Left renal cortex interstitium (tissue), 4 donors: ENCODE results near the gene GNA14. TPM values are rescaled to one million over a fixed set of nuclear protein-coding genes. Genes with fewer than 3 reads are reported as not detected.
"Not testable (repeated sequence)": the region's sequence is repeated elsewhere in the genome, so short reads cannot be mapped to it uniquely, and the experiment has no call there.

Source experiments
- DNase-seq, 4 donors: peaks; one replicate each; pipeline ENCODE4 v3.0.0-alpha.2; 2013; ENCODE audit warnings: low read depth in 4 of 4, low spot score in 2 of 4, missing footprints in 1 of 4
- polyA plus RNA-seq, 4 donors: library from polyadenylated mRNA; unstranded; fragments of 120-200 nt; gene quantifications; one replicate each; pipeline ENCODE4 v1.2.1, GENCODE V29; 2013; ENCODE audit not compliant: insufficient read length in 4 of 4

The GNA14 gene
- polyA plus RNA-seq, 4 donors = 13.5 to 19.3 (median 16.3) TPM

GRCh38 chr9:77647267-77648233 lies 572 bp downstream of the GNA14 start:
- DNase-seq = no peak

- no peak for DNase-seq
Measured at GRCh38 chr9:77643871-77644270, 4.3 kb downstream of the GNA14 start.

- DNase-seq = no peak
Measured at GRCh38 chr9:77640741-77641580, 7.2 kb downstream of the GNA14 start.

DNA sequence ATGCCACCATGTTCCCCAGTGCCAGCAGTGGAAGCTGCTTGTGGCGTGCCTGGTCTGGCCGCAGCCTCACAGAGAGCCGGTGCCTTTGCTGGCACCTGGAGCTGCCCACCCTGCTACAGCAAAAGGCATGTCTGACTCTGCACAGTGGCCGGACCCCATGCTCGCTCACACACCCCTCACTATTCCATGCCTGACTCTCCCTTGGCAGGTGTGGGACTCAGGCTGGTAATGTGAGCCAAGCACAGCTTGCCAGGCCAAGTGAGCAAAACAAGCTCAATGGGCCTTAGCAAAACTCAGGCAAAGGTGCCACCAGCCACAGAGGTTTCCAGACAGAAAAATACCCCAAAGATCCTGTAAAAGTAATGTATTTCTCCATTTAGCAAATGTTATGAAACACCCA lies 15.5 kb downstream of the GNA14 start:
- DNase-seq = no peak

DNA sequence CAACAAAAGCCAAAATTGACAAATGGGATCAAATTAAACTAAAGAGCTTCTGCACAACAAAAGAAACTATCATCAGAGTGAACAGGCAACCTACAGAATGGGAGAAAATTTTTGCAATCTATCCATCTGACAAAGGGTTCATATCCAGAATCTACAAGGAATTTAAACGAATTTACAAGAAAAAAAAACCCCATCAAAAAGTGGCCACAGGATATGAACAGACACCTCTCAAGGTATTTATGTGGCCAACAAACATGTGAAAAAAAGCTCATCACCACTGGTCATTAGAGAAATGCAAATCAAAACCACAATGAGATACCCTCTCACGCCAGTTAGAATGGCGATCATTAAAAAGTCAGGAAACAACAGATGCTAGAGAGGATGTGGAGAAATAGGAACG lies 19.3 kb downstream of the GNA14 start:
- not testable (repeated sequence) for DNase-seq

GRCh38 chr9:77616191-77616590 lies 31.9 kb downstream of the GNA14 start:
- no peak for DNase-seq

GRCh38 chr9:77614645-77615044 lies 33.5 kb downstream of the GNA14 start:
- no peak for DNase-seq

DNA sequence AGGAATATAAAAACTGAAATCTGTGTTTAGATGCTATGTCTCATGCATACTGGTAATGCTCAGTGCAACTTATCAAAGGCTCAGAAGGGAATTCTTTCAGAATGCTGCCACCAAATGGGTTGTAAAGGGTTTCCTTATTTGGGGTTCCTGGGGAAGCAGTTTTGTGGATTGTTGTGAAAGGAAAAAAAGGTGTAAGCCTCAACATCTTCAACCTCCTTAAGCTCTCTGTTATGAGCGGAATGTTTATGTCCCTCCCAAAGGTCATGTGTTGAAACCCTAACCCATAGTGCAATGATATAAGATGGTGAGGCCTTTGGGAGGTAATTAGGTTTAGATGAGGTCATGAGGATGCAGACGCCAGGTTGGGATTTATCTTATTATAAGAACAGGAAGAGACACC lies 41.6 kb downstream of the GNA14 start:
- no peak for DNase-seq

DNA sequence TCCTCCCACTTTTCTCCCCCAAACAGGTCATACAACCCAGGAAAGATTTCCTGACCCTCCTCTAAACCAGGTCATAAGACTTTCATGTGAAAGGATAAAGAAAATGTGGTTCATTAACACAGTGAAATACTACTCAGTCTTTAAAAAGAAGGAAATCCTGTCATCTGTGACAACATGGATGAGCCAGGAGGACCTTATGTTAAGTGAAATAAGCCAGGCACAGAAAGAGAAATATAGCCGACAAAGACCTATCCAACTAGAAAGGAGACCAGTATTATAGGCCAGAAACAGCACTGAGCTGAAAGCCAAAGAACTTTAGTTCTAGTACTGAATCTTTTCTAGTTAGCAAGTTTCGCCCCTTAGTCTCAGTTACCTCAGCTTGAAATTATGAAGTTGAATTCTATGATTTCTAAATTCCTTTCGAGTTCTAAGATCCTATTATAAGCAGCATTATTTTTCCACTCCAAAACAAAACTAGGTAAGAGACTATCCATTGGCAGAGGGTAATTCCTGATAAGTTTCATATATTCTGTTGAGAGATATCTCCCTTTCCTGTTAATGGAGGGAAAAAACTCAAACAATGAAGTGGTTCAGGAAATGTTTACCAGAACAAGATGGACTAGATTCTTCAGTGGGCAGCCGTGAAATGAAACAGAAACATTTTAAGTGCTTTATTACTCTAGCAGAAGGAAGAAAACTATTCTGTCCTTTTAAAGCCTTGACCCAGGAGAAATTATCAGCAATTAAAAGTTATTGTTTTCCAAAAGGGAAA lies 42.5 kb downstream of the GNA14 start:
- DNase-seq = no peak

DNA sequence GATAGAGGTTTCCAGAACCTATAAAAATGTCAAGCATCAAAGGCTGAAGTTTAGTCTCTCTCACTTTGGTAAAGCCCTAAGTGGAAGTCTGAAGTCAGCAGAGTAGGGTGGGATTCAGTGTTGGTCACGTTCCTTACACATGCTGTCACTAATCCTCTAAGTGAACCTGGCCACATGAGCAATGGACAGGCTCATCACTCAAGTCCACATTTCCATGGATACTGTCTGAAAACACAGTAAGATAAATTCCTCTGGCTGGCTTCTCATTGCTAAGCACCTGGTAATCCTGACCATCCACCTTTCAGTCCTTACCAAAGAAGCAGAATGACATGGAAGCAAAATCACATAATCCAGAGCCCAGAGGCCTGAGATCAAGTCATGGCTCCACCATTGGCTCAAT lies 43.8 kb downstream of the GNA14 start:
- DNase-seq = no peak

GRCh38 chr9:77602852-77603251 lies 45.3 kb downstream of the GNA14 start:
- DNase-seq = no peak

DNA sequence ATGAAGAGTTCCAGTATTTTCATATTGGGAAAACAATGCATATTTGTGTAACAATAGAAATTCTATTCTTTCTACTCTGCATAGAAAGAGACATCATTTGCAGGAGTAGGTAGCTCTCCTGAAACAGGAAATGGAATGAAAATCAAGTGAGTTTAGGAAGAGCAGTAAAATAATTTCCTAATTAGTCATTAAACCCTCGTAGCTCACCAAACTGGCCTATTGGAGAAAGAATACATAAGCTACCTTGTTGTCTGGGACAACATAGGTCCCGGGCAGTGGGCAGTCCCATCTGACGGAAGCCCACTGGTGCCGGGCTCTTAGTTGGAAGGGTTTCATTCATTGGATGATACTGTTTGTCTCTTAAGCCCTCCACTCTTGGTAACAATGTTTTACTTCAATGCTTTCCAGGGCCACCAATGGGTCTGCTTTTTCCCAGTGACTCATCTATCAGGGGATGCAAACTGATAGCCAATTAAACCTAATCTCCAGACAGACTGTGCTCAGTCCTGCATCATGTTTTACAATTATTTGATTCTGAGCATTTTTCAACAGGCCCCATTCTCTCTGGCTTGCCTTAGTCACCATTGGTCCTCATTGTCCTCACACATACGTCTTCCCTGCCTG lies 46.5 kb downstream of the GNA14 start:
- DNase-seq = no peak

DNA sequence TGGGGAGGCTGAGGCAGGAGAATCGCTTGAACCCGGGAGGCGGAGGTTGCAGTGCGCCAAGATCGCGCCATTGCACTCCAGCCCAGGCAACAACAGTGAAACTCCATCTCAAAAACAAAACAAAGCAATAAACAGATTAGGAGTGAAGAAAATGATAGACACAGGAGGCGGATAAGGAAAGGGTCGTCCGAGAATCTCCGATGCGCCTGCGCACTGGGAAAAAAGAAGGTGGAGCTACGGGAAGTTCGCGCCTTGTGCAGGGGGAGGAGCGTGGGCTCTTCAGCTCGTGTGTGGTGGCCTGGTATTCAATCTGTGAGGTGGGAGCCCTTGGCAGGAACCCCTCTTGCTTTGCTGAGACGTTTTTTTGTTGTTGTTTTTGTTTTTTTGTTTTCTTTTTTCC lies 47.3 kb downstream of the GNA14 start:
- DNase-seq = no peak

DNA sequence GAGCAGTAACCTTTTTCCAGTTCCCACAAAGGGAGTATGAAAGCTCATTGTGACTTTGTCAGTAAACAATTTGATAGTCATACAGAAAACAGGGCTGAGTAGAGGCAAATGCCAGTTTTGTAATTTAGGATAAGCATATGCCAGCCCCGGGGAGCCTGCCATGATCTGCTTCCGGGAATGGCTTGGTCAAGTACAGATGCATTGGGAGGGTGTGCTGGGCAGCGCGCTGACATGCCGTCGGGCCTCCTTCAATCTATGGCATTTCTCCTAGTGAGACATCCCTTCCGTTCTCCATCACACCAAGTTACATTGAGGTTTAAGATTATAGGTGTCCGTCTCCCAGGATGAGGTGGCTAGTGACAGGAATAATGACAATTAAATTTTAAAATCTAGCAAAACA lies 48.6 kb downstream of the GNA14 start:
- DNase-seq = no peak

- DNase-seq = no peak
Measured at GRCh38 chr9:77598991-77599390, 49.1 kb downstream of the GNA14 start.

GRCh38 chr9:77598524-77598923 lies 49.6 kb downstream of the GNA14 start:
- peak; percentile 55 to 66 (median 60) for DNase-seq

GRCh38 chr9:77597057-77597456 lies 51.1 kb downstream of the GNA14 start:
- DNase-seq = no peak

GRCh38 chr9:77595426-77596095 lies 52.6 kb downstream of the GNA14 start:
- DNase-seq = no peak

DNA sequence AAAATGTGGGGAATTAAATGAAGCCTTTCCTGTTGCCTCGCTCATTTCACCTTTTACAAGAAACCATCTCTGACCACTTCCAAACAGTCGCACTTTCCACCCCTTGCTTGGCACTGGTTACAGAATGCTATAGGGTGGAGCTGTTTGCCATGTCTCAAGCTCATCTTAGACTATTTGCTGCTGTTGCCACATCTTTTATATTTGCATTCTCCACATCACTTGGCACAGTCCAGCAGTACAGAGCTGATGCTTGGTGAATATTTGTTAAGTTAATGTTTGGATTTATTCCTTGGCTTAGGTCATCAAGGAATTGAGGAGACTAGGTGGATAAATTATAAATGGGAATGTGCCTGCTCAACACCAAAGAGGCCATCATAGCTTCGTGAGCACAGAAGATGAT lies 53.2 kb downstream of the GNA14 start:
- no peak for DNase-seq

- no peak for DNase-seq
Measured at GRCh38 chr9:77593528-77593927, 54.6 kb downstream of the GNA14 start.
